Stomach (tissue), 9 donors: ENCODE data around the gene RAI14. TPM values are rescaled to one million over a fixed set of nuclear protein-coding genes. Genes with fewer than 3 reads are reported as not detected.
A peak's percentile ranks its signal among the peaks of the same experiment; 100 is the strongest.

Source experiments
- DNase-seq, 2 donors: peaks; one replicate each; pipeline versions ENCODE4 v3.0.0 to v3.0.0-alpha.2; 2013 to 2019
- H3K27ac ChIP-seq, 5 donors: fragments of 200-600 bp in 4 of 5; sonication (generic) in 4 of 5; one replicate each; pipeline ENCODE4 v1.5.1; 2013 to 2019; ENCODE audit warnings: mild to moderate bottlenecking in 1 of 5, moderate library complexity in 1 of 5
- H3K27me3 ChIP-seq, 3 donors: fragments of 200-600 bp; sonication (generic); one replicate each; pipeline ENCODE4 v1.5.1; 2017 to 2019; ENCODE audit warnings: mixed run types in 1 of 3
- H3K36me3 ChIP-seq, 4 donors: fragments of 200-600 bp; sonication (generic); 1 replicate in 3 of 4; 2 replicates in 1 of 4; pipeline ENCODE4 v1.5.1; 2016 to 2019
- H3K4me1 ChIP-seq, 4 donors: fragments of 200-600 bp; sonication (generic); one replicate each; pipeline ENCODE4 v1.5.1; 2016 to 2019
- H3K4me3 ChIP-seq, 4 donors: fragments of 200-600 bp; sonication (generic) in 3 of 4; one replicate each; pipeline ENCODE4 v1.5.1; 2016 to 2019; ENCODE audit warnings: mild to moderate bottlenecking in 1 of 4
- H3K9me3 ChIP-seq, 4 donors: fragments of 200-600 bp; sonication (generic); one replicate each; pipeline ENCODE4 v1.5.1; 2016 to 2019
- EP300 ChIP-seq: sonication (generic); formaldehyde crosslinking; IDR thresholded peaks from one replicate; pipeline ENCODE4 v1.6.1; 2017; ENCODE audit warnings: antibody characterized with exemption
- POLR2A ChIP-seq, 4 donors: fragments of 450-650 bp; IDR thresholded peaks; one replicate each; pipeline ENCODE4 v1.6.1; 2016; ENCODE audit warnings: antibody characterized with exemption in 4 of 4, control low read depth in 2 of 4, mild to moderate bottlenecking in 1 of 4, moderate library complexity in 1 of 4
- POLR2AphosphoS5 ChIP-seq, 3 donors: sonication (generic); formaldehyde crosslinking; IDR thresholded peaks; one replicate each; pipeline ENCODE4 v1.6.1; 2016; ENCODE audit warnings: antibody characterized with exemption in 3 of 3
- WGBS, 5 donors: extraction: QIAGEN DNeasy Blood & Tissue Kit in 3 of 5; methylation state at CpG; one replicate each; pipeline versions ENCODE4 v1.1.5 to v1.1.7; 2013 to 2018; 5-methylcytosine and 5-hydroxymethylcytosine counted together
- intact Hi-C: fragments of 100-400 bp; cut with DNase I; formaldehyde crosslinking; loops from one replicate; pipeline ENCODE4 v1.15.1; 2023; ENCODE audit warnings: low total_unique reads
- polyA plus RNA-seq, 3 donors: library from polyadenylated mRNA; stranded (reverse); fragments of 200-250 nt; gene quantifications; one replicate each; pipeline ENCODE4 v1.2.3, GENCODE V29; 2013
- total RNA-seq, 5 donors: library from RNA; depleted of rRNA; stranded (reverse); fragments of >200 nt; gene quantifications; one replicate each; pipeline versions ENCODE4 v1.1.0 to v1.2.3, GENCODE V29; 2014 to 2016
- TF ChIP-seq, protein P1 (sequence below), 7 experiments: fragments of 450-650 bp in 4 of 7; fragments of 200-600 bp in 3 of 7; sonication (generic) in 3 of 7; IDR thresholded peaks; one replicate each; pipeline ENCODE4 v1.5.1; 2016 to 2019; ENCODE audit warnings: antibody characterized with exemption in 7 of 7, control low read depth in 2 of 7, mild to moderate bottlenecking in 1 of 7
- donor health status: healthy with polysubstance abuse.
- donor health status: Bipolar disorder and iron deficiency.
- donor health status: healthy.

Gene RAI14
- total and polyA plus RNA-seq, 8 donors: 5.1 to 62.4 (median 24.1) TPM

DNA sequence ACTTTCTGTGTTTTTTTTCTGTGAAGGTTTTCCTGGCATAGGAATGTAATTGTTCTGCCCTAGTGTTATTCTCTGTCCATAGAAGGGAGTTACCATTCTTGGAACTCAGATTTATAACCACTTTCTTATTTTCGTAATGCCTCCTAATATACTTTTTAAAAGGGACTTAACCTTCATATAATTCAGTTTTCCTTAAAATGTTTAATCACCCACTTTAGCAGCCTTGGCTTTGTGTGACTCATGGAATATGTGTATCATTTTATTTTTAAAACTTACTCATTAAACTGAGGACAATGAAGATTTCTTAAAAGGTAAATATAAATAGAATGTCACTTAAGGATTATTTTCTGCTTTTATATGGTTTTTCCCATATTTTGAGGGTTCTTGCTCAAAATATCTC lies 50.0 kb downstream of the RAI14 start:
- no peaks in the 10 kb centered on the region for H3K27me3 ChIP-seq
- H3K27ac ChIP-seq: peak overlapping the region in 1 of 5 donors; percentile 40
- no peaks in the 10 kb centered on the region for H3K9me3 ChIP-seq
- no peak for DNase-seq
- intact Hi-C loops: loop anchor here (10.0 kb wide), 1 partner anchor 181 kb away; no protein-coding TSS in a partner anchor
- WGBS, 5 donors: 0 to 94% (median 35%) methylated on average over 1 of the region's 1 CpG
- no peak for TF ChIP-seq EP300
- TF ChIP-seq, protein P1, sequence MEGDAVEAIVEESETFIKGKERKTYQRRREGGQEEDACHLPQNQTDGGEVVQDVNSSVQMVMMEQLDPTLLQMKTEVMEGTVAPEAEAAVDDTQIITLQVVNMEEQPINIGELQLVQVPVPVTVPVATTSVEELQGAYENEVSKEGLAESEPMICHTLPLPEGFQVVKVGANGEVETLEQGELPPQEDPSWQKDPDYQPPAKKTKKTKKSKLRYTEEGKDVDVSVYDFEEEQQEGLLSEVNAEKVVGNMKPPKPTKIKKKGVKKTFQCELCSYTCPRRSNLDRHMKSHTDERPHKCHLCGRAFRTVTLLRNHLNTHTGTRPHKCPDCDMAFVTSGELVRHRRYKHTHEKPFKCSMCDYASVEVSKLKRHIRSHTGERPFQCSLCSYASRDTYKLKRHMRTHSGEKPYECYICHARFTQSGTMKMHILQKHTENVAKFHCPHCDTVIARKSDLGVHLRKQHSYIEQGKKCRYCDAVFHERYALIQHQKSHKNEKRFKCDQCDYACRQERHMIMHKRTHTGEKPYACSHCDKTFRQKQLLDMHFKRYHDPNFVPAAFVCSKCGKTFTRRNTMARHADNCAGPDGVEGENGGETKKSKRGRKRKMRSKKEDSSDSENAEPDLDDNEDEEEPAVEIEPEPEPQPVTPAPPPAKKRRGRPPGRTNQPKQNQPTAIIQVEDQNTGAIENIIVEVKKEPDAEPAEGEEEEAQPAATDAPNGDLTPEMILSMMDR (IDR thresholded peaks at IDR 0.05): no peak
- no peak for TF ChIP-seq POLR2A (IDR thresholded peaks at IDR 0.05)
- TF ChIP-seq POLR2AphosphoS5 (IDR thresholded peaks at IDR 0.05): no peak
- H3K4me3 ChIP-seq: no peak overlapping the region
- peaks cover 9 to 35% (median 25%) of the 10 kb centered on the region in 4 donors for H3K4me1 ChIP-seq
- no peaks in the 10 kb centered on the region for H3K36me3 ChIP-seq

DNA sequence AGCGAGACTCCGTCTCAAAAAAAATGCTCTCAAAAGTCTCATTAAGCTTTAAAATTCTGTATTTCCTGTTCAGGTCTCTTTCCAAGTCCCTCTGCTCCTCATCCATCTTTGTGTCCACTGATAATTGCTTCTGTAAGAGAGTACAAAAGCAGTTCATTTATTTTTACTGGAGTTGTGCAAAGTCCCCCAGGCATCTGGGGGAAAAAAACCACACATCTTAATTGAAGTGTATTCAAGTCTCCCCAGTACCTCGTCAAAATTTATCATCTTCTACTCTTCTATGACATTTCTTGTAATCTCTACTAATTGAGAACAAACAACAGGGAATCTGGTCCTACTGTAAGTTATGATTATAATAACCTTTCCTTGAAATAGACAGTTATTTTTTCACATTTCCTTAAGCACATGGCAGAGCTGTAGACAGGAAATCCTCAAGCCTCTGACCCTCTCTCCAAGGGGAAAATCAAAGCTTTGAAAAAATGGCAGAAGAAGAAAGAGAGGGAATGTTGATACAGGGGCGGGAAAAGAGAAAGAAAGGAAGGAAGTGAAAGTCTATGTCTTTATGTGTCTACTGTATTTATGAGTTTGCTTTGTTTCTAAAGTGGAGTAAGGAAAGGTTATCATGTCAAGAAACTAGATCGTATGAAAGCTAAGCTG lies 51.5 kb downstream of the RAI14 start:
- peaks cover 9 to 35% (median 25%) of the 10 kb centered on the region in 4 donors for H3K4me1 ChIP-seq
- H3K27ac ChIP-seq: peak overlapping the region in 1 of 5 donors; percentile 40
- H3K27me3 ChIP-seq: no peaks in the 10 kb centered on the region
- TF ChIP-seq POLR2A (IDR thresholded peaks at IDR 0.05): no peak
- no peak for TF ChIP-seq EP300
- TF ChIP-seq POLR2AphosphoS5 (IDR thresholded peaks at IDR 0.05): no peak
- TF ChIP-seq, protein P1 (IDR thresholded peaks at IDR 0.05): no peak
- intact Hi-C loops: loop anchor here (10.0 kb wide), 1 partner anchor 183 kb away; no protein-coding TSS in a partner anchor
- no peak overlapping the region for H3K4me3 ChIP-seq
- no peaks in the 10 kb centered on the region for H3K9me3 ChIP-seq
- DNase-seq: no peak
- 56 to 73% (median 71%) methylated on average over 5 of the region's 5 CpGs for WGBS, 5 donors
- H3K36me3 ChIP-seq: peaks cover 0 to 5% (median 0%) of the 10 kb centered on the region in 4 donors

DNA sequence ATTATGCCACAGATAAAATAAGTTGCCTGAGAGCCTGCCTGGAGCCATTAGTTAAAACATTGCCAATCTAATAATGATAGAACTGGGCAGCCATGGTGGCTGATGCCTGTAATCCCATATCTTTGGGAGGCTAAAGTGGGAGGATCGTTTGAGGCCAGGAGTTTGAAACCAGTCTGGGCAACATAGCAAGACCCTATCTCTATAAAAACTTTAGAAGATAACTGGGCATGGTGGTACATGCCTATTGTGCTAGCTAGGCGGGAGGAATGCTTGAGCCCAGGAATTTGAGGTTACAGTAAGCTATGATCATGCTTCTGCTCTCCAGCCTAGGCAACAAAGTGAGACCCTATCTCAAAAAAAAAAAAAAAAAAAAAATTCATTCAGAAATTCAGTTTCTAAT lies 52.6 kb downstream of the RAI14 start:
- no peaks in the 10 kb centered on the region for H3K27me3 ChIP-seq
- H3K9me3 ChIP-seq: no peaks in the 10 kb centered on the region
- H3K27ac ChIP-seq: peak overlapping the region in 2 of 5 donors; percentile 8 to 74
- intact Hi-C loops: loop anchor here (10.0 kb wide), 1 partner anchor 184 kb away; no protein-coding TSS in a partner anchor
- DNase-seq: no peak
- TF ChIP-seq POLR2AphosphoS5 (IDR thresholded peaks at IDR 0.05) (no peak), POLR2A (IDR thresholded peaks at IDR 0.05) (no peak), EP300 (no peak)
- TF ChIP-seq, protein P1 (IDR thresholded peaks at IDR 0.05): no peak
- H3K4me1 ChIP-seq: peaks cover 9 to 35% (median 25%) of the 10 kb centered on the region in 4 donors
- peaks cover 0 to 5% (median 0%) of the 10 kb centered on the region in 4 donors for H3K36me3 ChIP-seq
- 84 to 94% (median 92%) methylated on average over 2 of the region's 2 CpGs for WGBS, 5 donors
- H3K4me3 ChIP-seq: no peak overlapping the region

DNA sequence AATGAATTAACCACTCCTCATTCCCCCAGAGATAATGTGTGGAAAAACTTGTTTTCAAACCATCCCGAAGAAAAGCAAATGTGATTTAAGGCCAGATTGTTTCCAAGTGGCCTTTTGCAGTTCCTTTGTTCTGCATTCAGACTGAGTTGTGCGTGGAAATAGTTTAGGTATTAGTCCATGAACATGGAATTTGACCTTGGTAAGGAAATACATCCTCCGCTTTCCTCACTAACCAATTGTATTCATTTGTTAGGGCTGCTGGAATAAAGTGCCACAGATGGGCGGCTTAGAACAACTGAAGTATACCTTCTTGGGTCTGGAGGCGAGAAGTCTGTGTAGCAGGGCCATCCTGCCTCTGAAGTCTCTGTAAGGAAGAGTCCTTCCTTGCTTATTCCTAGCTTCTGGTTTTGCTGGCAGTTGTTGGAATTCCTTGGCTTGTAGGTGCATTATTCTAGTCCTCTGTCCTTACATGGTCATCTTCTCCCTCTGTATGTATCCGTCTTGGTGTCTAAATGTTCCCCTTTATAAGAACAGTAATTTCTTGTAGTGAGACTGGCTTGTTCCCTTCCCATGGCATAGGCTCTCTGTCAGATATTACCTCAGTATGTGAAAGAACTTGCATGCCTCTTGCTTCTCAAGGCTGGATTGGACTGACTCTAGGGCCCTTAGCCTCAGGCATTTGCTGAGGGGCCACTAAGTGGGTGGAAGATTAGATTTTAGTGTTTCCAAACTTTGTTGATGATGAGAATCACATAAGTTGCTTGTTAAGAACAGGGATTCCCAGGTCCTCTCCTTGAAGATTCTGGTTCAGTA lies 53.9 kb downstream of the RAI14 start:
- WGBS, 5 donors: 50 to 64% (median 60%) methylated on average over 6 of the region's 6 CpGs

More for the DNA sequence above, 53.9 kb downstream of the RAI14 start:
- peaks cover 0 to 5% (median 0%) of the 10 kb centered on the region in 4 donors for H3K36me3 ChIP-seq
- H3K9me3 ChIP-seq: no peaks in the 10 kb centered on the region
- H3K27ac ChIP-seq: peak overlapping the region in 4 of 5 donors; percentile 1 to 74 (median 50)
- intact Hi-C loops: loop anchor here (10.0 kb wide), 1 partner anchor 185 kb away; no protein-coding TSS in a partner anchor
- TF ChIP-seq EP300 (no peak), POLR2A (IDR thresholded peaks at IDR 0.05) (no peak), POLR2AphosphoS5 (IDR thresholded peaks at IDR 0.05) (peak in 1 of 3 donors; percentile 42)
- TF ChIP-seq, protein P1 (IDR thresholded peaks at IDR 0.05): no peak
- DNase-seq: peak in 1 of 2 donors; percentile 58
- no peak overlapping the region for H3K4me3 ChIP-seq
- H3K4me1 ChIP-seq: peaks cover 9 to 35% (median 25%) of the 10 kb centered on the region in 4 donors
- no peaks in the 10 kb centered on the region for H3K27me3 ChIP-seq
